GM12864 (cell line): ENCODE data around the gene CDC42BPG.

Source experiments
- DNase-seq: peaks from one replicate; pipeline ENCODE4 v3.0.0-alpha.2; 2011; ENCODE audit warnings: low read depth
- H3K4me3 ChIP-seq: 2 replicates; pipeline ENCODE4 v1.5.1; 2011; ENCODE audit warnings: mild to moderate bottlenecking, low read depth, low read length, control low read depth
- TF ChIP-seq, protein P1 (sequence below): IDR thresholded peaks from 2 replicates; pipeline ENCODE4 v1.5.1; 2011; ENCODE audit warnings: low read depth, mild to moderate bottlenecking, moderate library complexity, low read length, control low read depth, inconsistent platforms; ENCODE audit errors: missing control alignments

The CDC42BPG gene

DNA sequence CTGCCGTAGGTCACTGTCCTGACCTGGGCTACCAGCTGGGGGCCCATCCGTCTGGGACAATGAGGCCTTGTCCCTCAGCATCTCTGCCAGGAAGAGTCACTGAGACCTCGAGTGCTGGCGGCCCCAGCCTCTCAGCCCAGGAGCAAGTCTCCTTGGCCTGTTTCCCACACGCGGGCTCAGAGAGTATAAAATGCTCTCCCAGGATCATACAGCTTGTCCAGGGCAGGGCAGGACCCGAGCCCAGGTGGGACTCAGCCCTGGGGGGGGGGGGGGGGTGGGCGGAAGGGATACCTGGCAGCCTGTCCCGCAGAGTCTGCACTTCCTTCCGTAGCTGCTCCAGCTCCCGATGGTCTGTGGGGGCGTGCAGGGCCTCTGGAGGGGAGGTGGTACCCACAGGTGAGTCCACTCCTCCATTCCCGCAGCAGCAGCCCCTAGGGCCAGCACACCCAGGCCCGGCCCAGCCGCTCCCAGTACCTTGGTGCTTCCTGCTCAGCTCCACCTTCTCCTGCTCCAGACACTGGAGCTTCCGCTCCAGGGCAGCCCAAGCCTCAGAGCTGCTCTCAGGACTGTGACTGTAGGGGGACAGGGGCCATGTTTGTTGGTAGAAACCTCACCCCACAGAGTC is 7.9 kb downstream of the CDC42BPG start:
- TF ChIP-seq, protein P1, sequence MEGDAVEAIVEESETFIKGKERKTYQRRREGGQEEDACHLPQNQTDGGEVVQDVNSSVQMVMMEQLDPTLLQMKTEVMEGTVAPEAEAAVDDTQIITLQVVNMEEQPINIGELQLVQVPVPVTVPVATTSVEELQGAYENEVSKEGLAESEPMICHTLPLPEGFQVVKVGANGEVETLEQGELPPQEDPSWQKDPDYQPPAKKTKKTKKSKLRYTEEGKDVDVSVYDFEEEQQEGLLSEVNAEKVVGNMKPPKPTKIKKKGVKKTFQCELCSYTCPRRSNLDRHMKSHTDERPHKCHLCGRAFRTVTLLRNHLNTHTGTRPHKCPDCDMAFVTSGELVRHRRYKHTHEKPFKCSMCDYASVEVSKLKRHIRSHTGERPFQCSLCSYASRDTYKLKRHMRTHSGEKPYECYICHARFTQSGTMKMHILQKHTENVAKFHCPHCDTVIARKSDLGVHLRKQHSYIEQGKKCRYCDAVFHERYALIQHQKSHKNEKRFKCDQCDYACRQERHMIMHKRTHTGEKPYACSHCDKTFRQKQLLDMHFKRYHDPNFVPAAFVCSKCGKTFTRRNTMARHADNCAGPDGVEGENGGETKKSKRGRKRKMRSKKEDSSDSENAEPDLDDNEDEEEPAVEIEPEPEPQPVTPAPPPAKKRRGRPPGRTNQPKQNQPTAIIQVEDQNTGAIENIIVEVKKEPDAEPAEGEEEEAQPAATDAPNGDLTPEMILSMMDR = no peak
- no peak for DNase-seq

DNA sequence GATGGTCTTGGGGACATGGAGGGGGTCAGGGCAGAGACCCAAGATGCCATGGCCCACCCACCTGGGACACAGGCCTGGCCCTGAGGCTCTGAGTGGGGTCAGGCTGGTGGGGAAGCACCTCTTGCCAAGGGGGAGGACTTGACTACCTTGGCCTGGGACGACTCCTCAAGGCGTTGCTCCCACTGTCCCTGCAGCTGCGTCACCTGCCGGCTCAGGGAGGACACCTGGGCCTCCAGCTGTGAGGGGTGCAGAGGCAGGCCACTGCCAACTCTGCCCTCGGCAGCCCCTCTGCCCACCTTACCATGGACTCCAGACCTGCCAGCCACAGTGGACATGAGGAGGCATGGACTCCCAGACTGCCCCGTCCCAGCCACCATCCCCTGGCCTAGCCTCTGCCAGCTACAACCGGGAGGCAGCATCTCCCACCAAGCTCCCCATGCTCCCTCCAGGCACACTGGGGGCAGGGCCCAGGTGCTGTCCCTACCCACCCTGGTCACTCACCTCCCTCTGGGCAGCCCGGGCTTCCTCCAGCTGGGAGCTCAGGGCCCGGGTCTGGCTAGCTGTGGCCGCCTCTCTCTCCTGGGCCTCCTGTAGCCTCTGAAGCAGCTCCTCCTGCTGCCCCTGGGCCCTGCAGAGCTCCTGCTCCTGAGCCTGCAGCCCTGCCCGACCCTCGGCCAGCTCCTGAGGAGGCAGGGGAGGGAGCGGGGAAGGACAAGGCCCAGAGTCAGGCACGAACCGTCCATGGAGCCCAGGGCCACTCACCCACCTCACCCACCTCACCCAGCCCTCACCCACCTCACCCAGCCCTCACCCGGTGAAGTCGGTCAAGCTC is 8.6 kb downstream of the CDC42BPG start:
- TF ChIP-seq, protein P1 = no peak
- H3K4me3 ChIP-seq = no peak overlapping the region
- no peak for DNase-seq

More for the DNA sequence above, 7.9 kb downstream of the CDC42BPG start:
- H3K4me3 ChIP-seq = no peak overlapping the region

DNA sequence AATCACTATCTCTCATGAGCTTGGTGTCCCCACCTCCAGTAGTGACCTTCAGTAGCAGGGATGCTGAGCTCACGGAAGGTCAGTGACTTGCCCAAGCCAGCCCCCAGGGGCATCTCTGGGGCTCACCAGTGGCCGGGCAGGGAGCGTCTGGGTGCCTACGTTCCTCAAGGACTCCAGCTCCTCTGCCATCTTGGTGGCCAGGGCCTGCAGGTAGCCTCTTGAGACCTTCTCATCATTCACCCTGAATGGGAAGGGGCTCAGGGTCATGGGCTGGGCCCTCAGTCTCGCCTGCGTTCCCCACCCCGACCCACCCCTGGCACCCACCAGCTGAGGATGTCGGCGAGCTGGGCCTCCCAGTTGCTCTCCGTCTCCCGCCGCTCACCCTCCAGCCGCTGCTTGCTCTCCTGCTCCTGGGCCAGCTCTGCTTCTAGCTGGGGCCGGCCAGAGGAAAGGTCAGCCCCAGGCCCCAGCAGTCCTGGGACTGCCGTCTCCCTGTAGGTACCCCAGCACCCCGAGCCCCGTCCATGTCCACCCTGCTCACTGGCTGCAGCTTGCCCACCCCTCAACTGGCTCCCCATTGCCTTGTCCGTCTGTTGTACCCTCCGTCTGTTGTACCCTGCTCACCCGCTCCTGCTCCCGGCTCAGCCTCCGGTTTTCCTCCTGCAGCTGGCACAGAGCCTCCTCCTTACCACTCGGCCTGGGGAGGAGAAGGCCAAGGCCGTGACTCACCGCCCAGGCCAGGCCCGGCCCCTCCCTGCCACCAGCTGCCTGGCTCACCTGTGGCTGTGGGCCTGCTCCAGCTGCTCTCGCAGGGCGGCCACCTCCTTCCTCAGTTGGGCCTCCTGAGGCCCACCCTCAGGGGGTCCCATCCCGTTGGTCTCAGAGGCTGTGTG is 9.5 kb downstream of the CDC42BPG start:
- DNase-seq = no peak
- no peak overlapping the region for H3K4me3 ChIP-seq
- TF ChIP-seq, protein P1 = no peak

DNA sequence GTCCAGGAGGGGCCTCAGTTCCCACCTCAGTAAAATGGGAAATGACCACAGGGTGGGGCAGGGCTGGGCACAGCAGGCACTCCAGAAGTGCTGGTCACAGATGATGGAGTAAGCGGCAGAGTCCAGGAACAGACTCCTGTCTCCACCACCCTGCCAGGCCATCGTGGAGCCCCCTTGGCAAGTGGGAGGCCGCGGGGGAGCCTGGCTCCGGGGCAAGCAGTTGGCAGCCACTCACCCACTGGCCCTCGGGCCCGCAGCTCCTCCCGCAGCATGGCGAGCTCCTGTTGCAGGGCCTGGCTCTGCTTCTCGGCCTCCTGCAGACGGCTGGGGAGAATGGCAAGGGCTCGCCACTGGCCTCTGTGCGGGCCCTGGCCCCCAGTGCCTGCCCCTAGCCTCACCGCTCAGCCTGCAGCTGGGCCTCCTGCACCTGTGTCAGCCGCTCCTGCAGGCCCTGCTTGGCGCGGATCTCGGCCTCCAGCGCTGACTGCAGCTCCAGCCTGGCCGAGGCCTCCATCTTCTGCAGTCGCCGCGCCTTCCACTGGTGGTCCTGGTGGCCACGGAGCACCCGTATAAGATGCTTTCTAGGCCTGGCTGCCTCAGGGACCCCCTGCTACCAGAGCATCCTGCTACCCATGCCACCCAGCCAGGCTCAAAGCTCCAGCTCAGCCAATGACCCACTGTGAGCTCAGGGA is 10.3 kb downstream of the CDC42BPG start:
- DNase-seq = no peak

DNA sequence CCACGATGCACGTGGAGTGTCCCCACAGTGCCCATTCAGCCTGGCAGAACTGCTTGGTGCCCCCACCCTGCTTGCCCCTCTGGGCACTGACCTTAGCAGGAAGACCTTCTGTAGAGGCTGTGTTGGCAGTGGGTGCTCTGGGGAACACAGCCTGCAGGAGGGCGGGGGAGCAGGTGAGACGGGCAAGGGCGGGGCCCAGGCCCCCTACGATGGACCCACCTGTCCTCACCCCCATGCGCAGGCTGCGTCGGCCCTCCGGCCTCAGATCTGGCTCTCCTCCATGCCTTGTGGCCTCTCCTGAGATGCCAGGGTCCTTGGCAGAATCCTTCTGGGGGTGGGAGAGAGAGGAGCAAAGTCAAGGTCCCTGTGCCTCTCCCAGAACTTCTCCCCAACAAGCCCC is 10.9 kb downstream of the CDC42BPG start:
- DNase-seq = no peak
- no peak overlapping the region for H3K4me3 ChIP-seq
- TF ChIP-seq, protein P1 = no peak

More for the DNA sequence above, 10.3 kb downstream of the CDC42BPG start:
- no peak overlapping the region for H3K4me3 ChIP-seq
- TF ChIP-seq, protein P1 = no peak

DNA sequence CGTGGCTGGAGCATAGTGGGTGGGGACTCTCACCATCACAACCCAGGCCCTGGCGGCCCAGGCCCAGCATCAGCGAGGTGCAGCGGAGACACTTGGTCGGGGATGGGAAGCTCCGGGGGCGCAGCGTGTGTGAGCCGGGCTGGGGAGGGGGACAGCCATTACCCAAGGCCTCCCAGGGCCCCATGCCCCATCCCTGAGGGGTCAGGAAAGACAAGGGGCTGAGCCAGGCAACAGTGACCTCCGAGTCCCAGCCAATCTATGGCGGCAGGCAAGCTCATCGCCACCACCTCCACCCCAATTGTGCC is 11.3 kb downstream of the CDC42BPG start:
- TF ChIP-seq, protein P1 = no peak
- H3K4me3 ChIP-seq = no peak overlapping the region
- DNase-seq = no peak
